Measurements from ENCODE around the gene TRAF6.

Gene TRAF6

GRCh38 chr11:36458129-36458915 is 51.8 kb downstream of the TRAF6 start:
- DNase-seq, result no peak

DNA sequence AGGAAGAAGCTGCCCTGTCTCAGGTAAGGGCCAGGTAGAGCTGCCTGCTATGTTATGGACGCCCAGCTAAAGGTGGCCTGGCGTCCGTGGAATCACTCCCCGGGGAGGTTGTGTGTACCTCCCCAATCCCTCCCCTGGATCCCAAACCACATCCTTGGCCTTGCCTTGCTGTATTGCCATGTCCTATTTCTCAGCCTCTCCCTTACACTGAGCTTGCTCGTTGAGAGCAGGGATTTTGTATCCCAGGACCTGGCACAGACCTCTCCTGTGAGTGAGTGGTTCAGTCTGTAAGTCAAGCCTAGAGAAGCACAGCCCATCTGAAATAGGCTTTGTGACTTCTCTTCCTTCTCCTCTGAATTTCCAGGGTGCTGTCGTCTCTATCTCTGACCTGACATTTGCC is 53.9 kb downstream of the TRAF6 start:
- no peak for DNase-seq

GRCh38 chr11:36455658-36456111 is 54.4 kb downstream of the TRAF6 start:
- DNase-seq, result peak in 1 of 5 experiments; percentile 19

DNA sequence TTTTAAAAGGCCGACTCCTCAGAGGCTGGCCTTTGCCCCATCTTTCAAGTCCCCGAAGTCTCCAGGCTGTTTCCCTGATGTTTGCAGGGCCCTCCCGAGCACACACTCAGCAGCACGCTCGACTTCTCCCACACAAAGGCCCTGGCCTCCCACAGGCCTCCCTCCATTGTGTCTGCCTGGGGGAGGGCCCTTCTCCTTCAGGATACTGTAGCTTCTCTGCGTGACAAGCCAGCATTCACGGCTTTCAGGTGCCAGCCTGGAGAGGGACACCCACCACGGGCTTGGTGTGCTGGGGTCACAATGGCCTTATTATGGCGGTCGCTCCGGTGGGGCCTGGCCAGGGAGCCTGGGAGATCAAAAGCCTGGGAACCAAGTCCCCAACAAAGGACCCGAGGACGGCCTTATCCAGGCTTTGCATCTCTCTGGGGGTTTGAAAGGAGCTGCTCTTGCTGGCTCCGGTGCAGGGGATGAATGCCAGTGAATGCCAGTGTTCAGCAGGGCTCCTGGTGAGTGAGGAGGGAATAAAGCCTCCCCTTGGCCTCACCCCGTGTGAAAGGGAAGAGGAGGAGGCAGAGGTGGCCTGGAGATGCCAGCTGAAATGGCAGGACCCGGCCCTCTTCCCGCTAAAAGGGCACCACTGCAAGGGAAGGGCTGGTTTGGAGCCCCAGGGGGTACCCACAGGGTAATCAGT is 55.0 kb downstream of the TRAF6 start:
- no peak for DNase-seq

- DNase-seq, result no peak
These were observed 55.5 kb downstream of the TRAF6 start for GRCh38 chr11:36454551-36454940.

DNA sequence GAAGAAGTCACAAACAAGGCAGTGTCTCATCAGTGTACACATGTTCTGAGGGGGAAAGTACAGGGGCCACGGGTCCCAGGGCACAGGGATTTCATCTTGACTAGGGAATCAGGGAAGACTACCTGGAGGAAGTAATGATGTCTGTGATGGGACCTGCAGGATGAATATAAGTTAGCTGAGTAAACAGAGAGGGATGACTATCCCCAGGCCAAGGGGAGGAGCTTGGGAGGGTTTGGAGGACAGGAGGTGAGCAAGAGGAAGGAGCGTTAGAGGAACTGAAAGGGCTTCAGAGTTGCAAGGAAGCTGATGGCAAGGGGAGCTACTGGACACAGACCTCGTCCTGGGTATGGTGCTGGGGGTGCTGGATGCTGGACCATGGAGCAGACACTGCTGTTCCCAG is 56.4 kb downstream of the TRAF6 start:
- no peak for DNase-seq

- peak in 2 of 5 experiments; percentile 10 to 93 for DNase-seq
These were observed 57.1 kb downstream of the TRAF6 start for GRCh38 chr11:36452961-36453360.

DNA sequence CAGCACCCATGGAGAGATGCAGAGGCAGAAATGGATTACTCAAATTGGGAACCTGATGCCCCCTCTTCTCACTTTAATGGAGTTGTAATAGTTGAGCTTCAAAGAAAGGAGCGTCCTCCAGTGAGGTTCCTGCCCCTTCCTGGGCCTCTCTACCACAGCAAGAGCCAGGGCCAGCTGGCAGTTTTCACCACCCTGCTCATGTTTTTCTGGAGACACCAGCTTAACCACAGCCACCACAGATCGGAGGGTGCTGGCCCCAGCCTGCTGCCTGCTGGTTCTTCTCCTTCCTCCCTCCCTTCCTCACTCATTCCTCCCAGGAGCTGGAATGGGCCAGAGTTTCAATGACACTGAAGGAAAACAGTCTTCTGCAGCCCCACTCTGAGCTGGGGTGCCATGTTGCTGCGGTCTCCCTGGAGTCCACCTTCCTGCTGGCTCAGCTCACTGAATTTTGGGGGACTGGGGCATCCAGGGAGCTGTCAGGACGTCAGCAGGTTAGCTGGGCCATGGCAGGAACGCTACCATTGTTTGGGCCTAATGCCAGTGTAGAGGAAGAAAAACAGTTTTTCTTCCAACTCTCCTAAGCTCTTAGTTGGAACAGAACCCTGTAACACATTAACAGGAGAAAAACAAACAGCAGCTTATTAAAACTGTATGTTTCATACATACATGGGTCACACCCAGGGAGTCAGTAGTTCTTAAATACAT is 57.7 kb downstream of the TRAF6 start:
- peak in 2 of 5 experiments; percentile 2 to 85 for DNase-seq

DNA sequence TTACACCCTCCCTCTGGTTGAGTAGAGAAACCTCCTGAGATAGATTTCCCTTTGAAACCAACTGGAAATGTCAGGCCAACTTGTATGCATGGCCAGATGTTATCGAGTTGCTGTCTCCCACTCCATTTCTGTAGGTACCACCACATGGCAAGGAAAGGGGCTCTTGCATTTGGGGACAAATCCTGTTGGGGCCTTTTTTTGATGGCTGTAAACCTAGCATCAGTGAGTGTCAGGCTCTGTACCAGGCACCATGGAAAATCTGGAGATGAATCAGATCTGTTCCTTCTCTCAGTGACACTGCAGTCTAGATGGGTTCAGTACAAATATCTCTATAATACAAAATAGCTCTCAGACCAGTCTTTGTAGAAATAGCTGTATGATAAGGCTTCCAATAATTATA is 58.4 kb downstream of the TRAF6 start:
- DNase-seq, result peak in 1 of 5 experiments; percentile 18

DNA sequence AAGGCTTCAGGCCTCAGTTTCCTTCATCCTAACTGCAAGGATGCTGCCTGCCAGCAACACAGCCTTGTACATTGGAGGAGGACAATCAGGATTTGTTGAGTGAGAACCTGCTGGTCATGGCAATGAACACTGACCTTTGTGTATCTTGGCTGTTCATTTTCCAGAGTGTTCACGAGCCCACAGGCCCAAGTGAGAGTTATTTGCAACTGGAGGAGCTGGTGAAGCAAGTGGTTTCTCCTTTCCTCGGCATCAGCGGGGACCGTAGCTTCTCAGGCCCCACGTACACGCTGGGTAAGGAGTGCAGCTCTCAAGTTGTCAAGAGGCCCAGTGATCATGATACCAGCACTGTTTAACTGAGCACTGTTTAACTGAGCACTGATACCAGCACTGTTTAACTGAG is 59.0 kb downstream of the TRAF6 start:
- no peak for DNase-seq

- peak in 1 of 5 experiments; percentile 19 for DNase-seq
These were observed 59.9 kb downstream of the TRAF6 start for GRCh38 chr11:36450110-36450572.

- DNase-seq, result no peak
These were observed 60.4 kb downstream of the TRAF6 start for GRCh38 chr11:36449561-36450096.

DNA sequence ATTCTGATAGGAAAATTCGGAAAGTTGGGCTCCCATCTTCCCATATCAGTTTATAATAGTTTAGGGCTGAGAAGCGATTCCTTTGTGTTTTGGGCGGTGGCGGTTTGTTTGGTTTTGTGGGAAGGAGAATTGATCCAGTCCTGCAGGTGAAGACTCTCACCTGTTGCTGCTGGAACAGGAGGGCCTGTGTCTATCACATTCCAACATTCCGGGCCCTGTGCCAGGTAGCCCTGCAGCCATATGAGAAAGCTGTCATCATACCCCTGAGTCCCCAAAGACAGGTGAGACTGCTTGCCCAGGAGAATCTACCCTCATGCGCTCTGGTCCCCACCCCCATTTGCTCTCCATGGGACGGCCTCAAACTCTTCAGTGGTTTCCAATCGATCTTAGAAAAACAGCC is 62.1 kb downstream of the TRAF6 start:
- no peak for DNase-seq

- no peak for DNase-seq
These were observed 62.6 kb downstream of the TRAF6 start for GRCh38 chr11:36447514-36447913.

DNA sequence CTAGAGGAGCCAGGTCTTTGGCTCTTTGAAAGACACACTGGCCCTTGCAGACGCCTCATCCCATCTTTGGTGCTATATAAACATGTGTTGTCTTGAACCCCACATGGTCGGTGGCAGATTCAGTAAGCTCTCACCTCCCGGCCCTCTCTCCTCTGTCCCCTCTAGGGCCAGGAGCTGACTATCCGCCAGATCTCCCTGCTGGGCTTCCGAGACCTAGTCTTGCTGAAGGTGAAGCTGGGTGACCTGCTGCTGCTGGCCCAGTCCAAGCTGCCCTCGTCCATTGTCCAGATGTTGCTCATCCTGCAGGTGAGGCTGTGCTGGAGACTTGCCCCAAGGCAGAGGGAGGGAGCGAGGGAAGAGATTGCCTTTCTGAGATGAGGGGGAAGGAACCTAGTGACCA is 63.9 kb downstream of the TRAF6 start:
- DNase-seq, result no peak

- no peak for DNase-seq
These were observed 66.4 kb downstream of the TRAF6 start for GRCh38 chr11:36443661-36444060.

DNA sequence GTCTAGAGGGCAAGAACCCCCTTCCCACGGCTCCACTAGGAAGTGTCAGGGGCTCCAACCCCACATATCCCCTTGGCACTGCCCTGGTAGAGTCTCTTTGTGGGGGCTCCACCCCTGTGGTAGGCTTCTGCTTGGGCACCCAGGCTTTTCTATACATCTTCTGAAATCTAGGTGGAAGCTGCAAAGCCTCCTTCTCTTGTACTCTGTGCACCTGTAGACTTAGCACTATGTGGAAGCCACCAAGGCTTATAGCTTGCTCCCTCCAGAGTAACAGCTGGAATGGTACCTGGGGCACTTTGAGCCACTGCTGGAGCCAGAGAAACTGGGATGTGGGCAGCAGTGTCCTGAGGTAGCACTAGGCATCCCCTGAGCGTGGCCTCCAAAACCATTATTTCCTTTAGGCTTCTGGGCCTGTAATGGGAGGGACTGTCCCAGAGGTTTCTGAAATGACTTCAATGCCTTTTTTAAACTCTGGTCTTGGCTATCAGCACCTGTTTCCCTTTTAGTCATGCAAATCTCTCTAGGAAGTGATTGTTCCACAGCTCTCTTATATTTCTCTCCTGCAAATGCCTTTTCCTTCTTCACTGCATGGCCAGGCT is 68.4 kb downstream of the TRAF6 start:
- DNase-seq, result no peak

DNA sequence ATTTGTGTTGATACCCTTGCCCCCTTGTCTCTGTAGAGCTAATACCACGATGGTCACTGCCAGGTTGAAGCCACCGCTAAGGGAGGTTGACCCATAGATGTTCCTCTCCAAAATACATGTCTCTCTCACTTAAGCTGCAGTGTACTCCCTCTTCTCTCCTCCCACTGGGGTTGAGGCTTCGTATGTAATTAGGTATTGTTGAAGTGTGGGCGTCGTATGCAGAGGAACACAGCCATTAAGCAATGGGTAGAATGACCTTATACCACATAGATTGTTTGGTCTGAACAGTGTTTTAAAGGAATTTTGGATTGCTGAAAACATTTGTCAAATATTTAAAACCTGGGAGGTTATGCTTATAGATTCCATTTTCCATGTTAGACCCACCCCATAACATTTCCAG is 71.9 kb downstream of the TRAF6 start:
- no peak for DNase-seq

GRCh38 chr11:36437413-36437812 is 72.7 kb downstream of the TRAF6 start:
- DNase-seq, result no peak

All from T-helper 2 cell (primary cell).